Measurements from ENCODE around the gene BOD1. TPM values are rescaled to one million over a fixed set of nuclear protein-coding genes. Genes with fewer than 3 reads are reported as not detected.
A peak's percentile ranks its signal among the peaks of the same experiment; 100 is the strongest.

The BOD1 gene
- total RNA-seq, 3 donors from 2014 or later = 61.5 to 68.0 (median 64.6) TPM

DNA sequence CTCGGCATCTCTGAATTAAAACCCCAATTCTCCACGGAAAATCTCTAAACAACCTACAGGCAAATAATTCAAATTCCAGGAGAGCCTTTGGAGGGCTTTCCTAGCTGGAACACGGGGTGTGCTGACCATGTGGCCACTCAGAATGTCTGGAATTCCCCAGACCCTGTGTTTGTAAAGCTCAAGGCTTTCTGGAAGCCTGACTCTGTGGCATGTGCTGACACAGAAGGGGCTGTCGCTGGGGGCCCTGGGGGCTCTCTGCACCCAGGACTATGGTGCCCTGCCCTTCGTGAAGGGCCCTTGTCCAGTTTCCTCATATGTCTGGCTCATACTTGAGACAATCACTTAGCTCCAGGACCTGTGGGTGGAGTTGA lies 29.0 kb upstream of the BOD1 start:
- no peaks in the 10 kb centered on the region for H3K36me3 ChIP-seq
- H3K9me3 ChIP-seq = no peaks in the 10 kb centered on the region
- no peak overlapping the region for H3K27ac ChIP-seq
- H3K27me3 ChIP-seq = no peaks in the 10 kb centered on the region
- TF ChIP-seq POLR2A (IDR thresholded peaks at IDR 0.05) (no peak), POLR2AphosphoS5 (IDR thresholded peaks at IDR 0.05) (no peak)
- TF ChIP-seq, protein P1, sequence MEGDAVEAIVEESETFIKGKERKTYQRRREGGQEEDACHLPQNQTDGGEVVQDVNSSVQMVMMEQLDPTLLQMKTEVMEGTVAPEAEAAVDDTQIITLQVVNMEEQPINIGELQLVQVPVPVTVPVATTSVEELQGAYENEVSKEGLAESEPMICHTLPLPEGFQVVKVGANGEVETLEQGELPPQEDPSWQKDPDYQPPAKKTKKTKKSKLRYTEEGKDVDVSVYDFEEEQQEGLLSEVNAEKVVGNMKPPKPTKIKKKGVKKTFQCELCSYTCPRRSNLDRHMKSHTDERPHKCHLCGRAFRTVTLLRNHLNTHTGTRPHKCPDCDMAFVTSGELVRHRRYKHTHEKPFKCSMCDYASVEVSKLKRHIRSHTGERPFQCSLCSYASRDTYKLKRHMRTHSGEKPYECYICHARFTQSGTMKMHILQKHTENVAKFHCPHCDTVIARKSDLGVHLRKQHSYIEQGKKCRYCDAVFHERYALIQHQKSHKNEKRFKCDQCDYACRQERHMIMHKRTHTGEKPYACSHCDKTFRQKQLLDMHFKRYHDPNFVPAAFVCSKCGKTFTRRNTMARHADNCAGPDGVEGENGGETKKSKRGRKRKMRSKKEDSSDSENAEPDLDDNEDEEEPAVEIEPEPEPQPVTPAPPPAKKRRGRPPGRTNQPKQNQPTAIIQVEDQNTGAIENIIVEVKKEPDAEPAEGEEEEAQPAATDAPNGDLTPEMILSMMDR (IDR thresholded peaks at IDR 0.05) = no peak
- no peak overlapping the region for H3K4me3 ChIP-seq
- no peak for DNase-seq (ENCODE audit: low spot score in 2 of 2)
- intact Hi-C loops (cut with DNase I; ENCODE audit: low total_unique reads) = no loop called here
- no peaks in the 10 kb centered on the region for H3K4me1 ChIP-seq

DNA sequence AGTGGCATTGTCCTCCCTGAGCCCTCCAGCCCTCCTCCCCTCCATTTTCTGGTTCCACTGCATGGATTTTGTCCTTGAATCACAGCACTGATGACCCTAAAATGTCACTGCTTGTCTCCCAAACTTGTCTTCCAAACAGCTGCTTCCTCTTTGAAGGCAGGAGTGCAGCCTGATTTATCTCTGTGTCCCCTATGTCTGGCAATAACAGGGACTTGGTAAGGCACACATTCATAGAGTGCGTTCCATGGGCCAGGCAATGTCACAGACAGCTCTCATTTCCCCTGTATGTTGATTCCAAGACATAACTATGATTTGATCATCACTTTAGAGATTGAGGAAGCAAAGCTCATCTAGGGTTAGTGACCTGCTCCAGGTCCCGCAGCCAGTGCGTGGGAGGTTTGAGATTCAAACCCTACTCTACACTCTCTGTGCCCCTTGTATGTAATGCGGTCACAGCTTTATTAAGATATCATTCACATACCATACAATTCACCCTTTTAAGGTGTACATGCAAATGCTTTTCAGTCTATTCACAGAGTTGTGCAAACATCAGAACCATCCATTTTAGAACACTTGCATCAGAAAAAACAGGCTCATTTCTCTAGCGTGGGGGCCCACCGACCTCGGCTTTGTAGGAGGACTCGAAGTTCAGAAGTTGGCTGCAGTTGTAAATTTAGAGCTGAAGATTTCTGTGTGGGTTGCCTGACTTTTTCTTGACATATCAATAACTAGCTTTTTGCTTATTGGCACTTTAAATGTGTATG lies 28.4 kb upstream of the BOD1 start:
- no peaks in the 10 kb centered on the region for H3K9me3 ChIP-seq
- H3K4me3 ChIP-seq = no peak overlapping the region
- DNase-seq (ENCODE audit: low spot score in 2 of 2) = no peak
- H3K4me1 ChIP-seq = no peaks in the 10 kb centered on the region
- H3K27ac ChIP-seq = no peak overlapping the region
- intact Hi-C loops (cut with DNase I; ENCODE audit: low total_unique reads) = no loop called here
- TF ChIP-seq, protein P1 (IDR thresholded peaks at IDR 0.05) = no peak
- no peaks in the 10 kb centered on the region for H3K36me3 ChIP-seq
- H3K27me3 ChIP-seq = no peaks in the 10 kb centered on the region

DNA sequence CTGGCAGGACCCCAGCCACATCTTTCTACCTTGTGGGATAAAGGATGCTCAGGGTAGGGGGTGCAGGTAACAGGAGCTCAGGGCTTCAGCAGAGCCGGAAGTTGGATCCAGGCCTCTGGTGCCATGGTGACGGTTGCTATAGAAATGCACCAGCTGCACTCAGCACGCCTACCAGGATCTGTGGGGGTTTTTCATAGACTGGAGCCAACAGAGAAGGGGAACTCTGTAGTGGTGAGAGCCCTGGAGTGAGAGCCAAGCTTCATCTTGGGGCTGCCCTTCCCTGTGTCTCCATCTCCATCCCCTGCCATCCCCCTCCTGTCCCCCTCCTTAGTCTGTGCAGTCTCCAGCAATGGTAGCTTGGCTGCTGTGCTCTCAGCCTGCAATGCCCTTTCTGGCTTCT lies 27.5 kb upstream of the BOD1 start:
- Histone ChIP-seq H3K27ac (no peak overlapping the region), H3K4me3 (no peak overlapping the region), H3K9me3 (no peaks in the 10 kb centered on the region), H3K27me3 (no peaks in the 10 kb centered on the region), H3K36me3 (no peaks in the 10 kb centered on the region), H3K4me1 (no peaks in the 10 kb centered on the region)
- intact Hi-C loops (cut with DNase I; ENCODE audit: low total_unique reads) = no loop called here
- no peak for TF ChIP-seq POLR2AphosphoS5 (IDR thresholded peaks at IDR 0.05)
- TF ChIP-seq, protein P1 (IDR thresholded peaks at IDR 0.05) = no peak
- TF ChIP-seq POLR2A (IDR thresholded peaks at IDR 0.05) = no peak
- no peak for DNase-seq (ENCODE audit: low spot score in 2 of 2)

DNA sequence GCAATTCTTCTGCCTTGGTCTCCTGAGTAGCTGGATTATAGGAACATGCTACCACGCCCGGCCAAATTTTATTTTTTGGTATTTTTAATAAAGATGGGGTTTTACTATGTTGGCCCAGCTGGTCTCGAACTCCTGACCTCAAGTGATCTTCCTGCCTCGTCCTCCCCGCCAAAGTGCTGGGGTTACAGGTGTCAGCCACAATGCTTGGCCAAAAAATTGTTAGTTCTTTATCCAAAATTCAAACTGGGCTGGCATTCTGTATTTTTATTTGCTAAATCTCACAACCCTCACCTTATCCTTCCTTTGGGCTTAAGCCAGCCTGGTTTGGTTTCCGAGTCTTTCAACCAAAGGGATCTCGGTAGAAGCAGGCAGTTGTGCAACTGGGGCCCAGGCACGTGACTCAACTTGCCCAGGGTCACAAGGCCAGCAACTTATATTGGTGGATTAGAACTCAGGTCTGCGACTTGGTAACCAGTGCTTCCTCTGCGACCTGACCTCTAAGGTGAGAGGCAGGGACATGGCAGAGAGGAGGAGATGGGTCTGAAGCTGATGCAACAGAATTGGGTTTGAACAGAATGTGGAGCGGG lies 26.5 kb upstream of the BOD1 start:
- DNase-seq (ENCODE audit: low spot score in 2 of 2) = no peak
- intact Hi-C loops (cut with DNase I; ENCODE audit: low total_unique reads) = no loop called here
- Histone ChIP-seq H3K4me1 (no peaks in the 10 kb centered on the region), H3K36me3 (no peaks in the 10 kb centered on the region), H3K27me3 (no peaks in the 10 kb centered on the region), H3K27ac (no peak overlapping the region), H3K4me3 (no peak overlapping the region), H3K9me3 (no peaks in the 10 kb centered on the region)
- TF ChIP-seq, protein P1 (IDR thresholded peaks at IDR 0.05) = no peak
- TF ChIP-seq POLR2AphosphoS5 (IDR thresholded peaks at IDR 0.05) (no peak), POLR2A (IDR thresholded peaks at IDR 0.05) (no peak)

DNA sequence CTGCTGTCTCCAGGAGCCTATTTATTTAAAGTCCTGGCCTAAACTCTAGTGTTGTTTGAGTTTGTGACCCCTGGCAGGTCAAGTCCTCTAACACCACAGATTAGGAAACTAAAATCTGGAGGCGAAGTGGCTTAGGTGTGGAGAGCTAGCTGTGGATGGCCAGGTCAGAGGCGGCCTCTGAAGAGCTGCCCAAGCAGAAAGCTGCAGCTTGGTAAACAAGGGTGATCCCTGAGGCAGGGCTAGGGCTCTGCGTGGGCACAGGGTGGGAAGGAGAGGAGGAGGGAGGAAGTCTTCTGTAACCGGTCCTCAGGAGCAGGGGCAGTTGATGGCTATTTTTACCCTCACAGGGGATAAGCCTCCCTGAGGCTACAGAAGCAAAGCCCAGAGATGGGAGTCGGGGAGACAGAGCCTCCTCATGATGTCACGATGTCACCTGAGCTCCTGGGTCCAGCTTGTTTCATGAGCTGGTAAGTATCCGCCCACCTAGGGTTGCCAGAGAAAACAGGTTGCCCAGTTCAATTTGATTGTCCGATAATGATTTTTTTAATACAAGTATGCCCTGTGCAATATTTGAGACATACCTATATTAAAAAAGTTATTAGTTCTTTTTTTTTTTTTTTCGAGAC lies 25.9 kb upstream of the BOD1 start:
- no peak for DNase-seq (ENCODE audit: low spot score in 2 of 2)
- Histone ChIP-seq H3K4me3 (no peak overlapping the region), H3K36me3 (no peaks in the 10 kb centered on the region), H3K27ac (peak overlapping the region in 1 of 2 donors; percentile 10), H3K27me3 (no peaks in the 10 kb centered on the region), H3K9me3 (no peaks in the 10 kb centered on the region), H3K4me1 (no peaks in the 10 kb centered on the region)
- intact Hi-C loops (cut with DNase I; ENCODE audit: low total_unique reads) = no loop called here
- TF ChIP-seq POLR2A (IDR thresholded peaks at IDR 0.05) (no peak), POLR2AphosphoS5 (IDR thresholded peaks at IDR 0.05) (no peak)
- TF ChIP-seq, protein P1 (IDR thresholded peaks at IDR 0.05) = no peak
